GM13976 (cell line): Measurements from ENCODE around the gene PPP4R3A.

Experiments
- DNase-seq: peaks from one replicate; pipeline ENCODE4 v3.0.0; 2012; ENCODE audit warnings: low spot score
- CTCF ChIP-seq: IDR thresholded peaks from 2 replicates; pipeline ENCODE4 v1.5.1; 2012; ENCODE audit warnings: borderline replicate concordance, mild to moderate bottlenecking; ENCODE audit not compliant: insufficient read depth; ENCODE audit errors: extremely low read depth, missing control alignments, control extremely low read depth
- in situ Hi-C: fragments of 300-500 bp; cut with MboI; formaldehyde crosslinking; loops from one replicate; pipeline ENCODE4 v1.12.0; 2022; ENCODE audit warnings: low sequenced_read_pairs, mixed read lengths, inconsistent platforms; ENCODE audit not compliant: unreplicated experiment

PPP4R3A gene

GRCh38 chr14:91416744-91417119 lies 93.4 kb downstream of the PPP4R3A start:
- DNase-seq = no peak
- in situ Hi-C loops = loop anchor here (25.0 kb wide), 1 partner anchor 229 kb away; no protein-coding TSS in a partner anchor
- no peak for TF ChIP-seq CTCF

GRCh38 chr14:91415794-91416743 lies 94.0 kb downstream of the PPP4R3A start:
- DNase-seq = peak; percentile 82
- in situ Hi-C loops = loop anchor here (25.0 kb wide), 1 partner anchor 229 kb away; no protein-coding TSS in a partner anchor
- TF ChIP-seq CTCF = no peak

- no peak for TF ChIP-seq CTCF
Observed at GRCh38 chr14:91414475-91414833, 95.7 kb downstream of the PPP4R3A start.

GRCh38 chr14:91413547-91414474 lies 96.3 kb downstream of the PPP4R3A start:
- in situ Hi-C loops = loop anchor here (25.0 kb wide), 1 partner anchor 227 kb away; no protein-coding TSS in a partner anchor
- DNase-seq = no peak
- TF ChIP-seq CTCF = no peak

More at GRCh38 chr14:91414475-91414833, 95.7 kb downstream of the PPP4R3A start:
- in situ Hi-C loops = loop anchor here (25.0 kb wide), 1 partner anchor 227 kb away; no protein-coding TSS in a partner anchor
- DNase-seq = no peak

- DNase-seq = no peak
- TF ChIP-seq CTCF = no peak
- in situ Hi-C loops = loop anchor here (25.0 kb wide), 1 partner anchor 226 kb away; no protein-coding TSS in a partner anchor
Observed at GRCh38 chr14:91412939-91413338, 97.2 kb downstream of the PPP4R3A start.
